ENCODE measurements around the gene CC2D2B. TPM values are rescaled to one million over a fixed set of nuclear protein-coding genes. Genes with fewer than 3 reads are reported as not detected.
A peak's percentile ranks its signal among the peaks of the same experiment; 100 is the strongest.
"Not testable (repeated sequence)": the region's sequence is repeated elsewhere in the genome, so short reads cannot be mapped to it uniquely, and the experiment has no call there.

CC2D2B gene
- total RNA-seq, 1 experiment from 2014 or later, result not detected

GRCh38 chr10:95877881-95878280 is 29.9 kb upstream of the CC2D2B start:
- Histone ChIP-seq H3K27ac (no peak overlapping the region), H3K4me1 (no peaks in the 10 kb centered on the region), H3K9me3 (replicated peaks) (no peaks in the 10 kb centered on the region), H3K36me3 (0 out of 2 replicates have a peak, but pooled peaks cover 3% of the 10 kb centered on the region), H3K27me3 (no peaks in the 10 kb centered on the region), H3K4me3 (no peak overlapping the region)
- no peak for DNase-seq

- Histone ChIP-seq H3K4me1 (no peaks in the 10 kb centered on the region), H3K27ac (no peak overlapping the region)
Observed at GRCh38 chr10:95880704-95881103, 27.1 kb upstream of the CC2D2B start.

GRCh38 chr10:95881316-95881715 is 26.5 kb upstream of the CC2D2B start:
- Histone ChIP-seq H3K27me3 (no peaks in the 10 kb centered on the region), H3K4me1 (no peaks in the 10 kb centered on the region), H3K9me3 (replicated peaks) (no peaks in the 10 kb centered on the region), H3K36me3 (0 out of 2 replicates have a peak, but pooled peaks cover 2% of the 10 kb centered on the region), H3K27ac (no peak overlapping the region), H3K4me3 (no peak overlapping the region)
- no peak for DNase-seq

More at GRCh38 chr10:95880704-95881103, 27.1 kb upstream of the CC2D2B start:
- no peaks in the 10 kb centered on the region for H3K9me3 ChIP-seq (replicated peaks)
- no peaks in the 10 kb centered on the region for H3K27me3 ChIP-seq
- H3K36me3 ChIP-seq, result 0 out of 2 replicates have a peak, but pooled peaks cover 3% of the 10 kb centered on the region
- DNase-seq, result no peak
- H3K4me3 ChIP-seq, result no peak overlapping the region

GRCh38 chr10:95889830-95890229 is 17.9 kb upstream of the CC2D2B start:
- DNase-seq, result no peak
- H3K4me1 ChIP-seq, result no peaks in the 10 kb centered on the region
- H3K4me3 ChIP-seq, result no peak overlapping the region
- no peaks in the 10 kb centered on the region for H3K9me3 ChIP-seq (replicated peaks)
- H3K27ac ChIP-seq, result no peak overlapping the region
- no peaks in the 10 kb centered on the region for H3K36me3 ChIP-seq
- H3K27me3 ChIP-seq, result no peaks in the 10 kb centered on the region

- Histone ChIP-seq H3K9me3 (replicated peaks) (no peaks in the 10 kb centered on the region), H3K27me3 (no peaks in the 10 kb centered on the region), H3K36me3 (no peaks in the 10 kb centered on the region), H3K4me1 (no peaks in the 10 kb centered on the region), H3K4me3 (no peak overlapping the region), H3K27ac (no peak overlapping the region)
- DNase-seq, result no peak
Observed at GRCh38 chr10:95896071-95896850, 11.5 kb upstream of the CC2D2B start.

GRCh38 chr10:95905897-95906580 is 1.7 kb upstream of the CC2D2B start:
- not testable (repeated sequence) for H3K27ac ChIP-seq; DNase-seq; H3K27me3 ChIP-seq; H3K4me3 ChIP-seq; H3K4me1 ChIP-seq; H3K9me3 ChIP-seq (replicated peaks); H3K36me3 ChIP-seq

GRCh38 chr10:95906677-95907455 is 909 bp upstream of the CC2D2B start:
- Histone ChIP-seq H3K4me1 (no peaks in the 10 kb centered on the region), H3K27ac (peak overlapping the region; percentile 57), H3K4me3 (peak overlapping the region; percentile 66), H3K27me3 (no peaks in the 10 kb centered on the region), H3K9me3 (replicated peaks) (no peaks in the 10 kb centered on the region), H3K36me3 (no peaks in the 10 kb centered on the region)
- DNase-seq, result peak; percentile 38 to 52

GRCh38 chr10:95908450-95908849 is 675 bp downstream of the CC2D2B start:
- H3K9me3 ChIP-seq (replicated peaks), result no peaks in the 10 kb centered on the region
- no peak overlapping the region for H3K27ac ChIP-seq
- H3K36me3 ChIP-seq, result no peaks in the 10 kb centered on the region
- H3K4me1 ChIP-seq, result no peaks in the 10 kb centered on the region
- DNase-seq, result no peak
- H3K27me3 ChIP-seq, result no peaks in the 10 kb centered on the region
- peak overlapping the region; percentile 66 for H3K4me3 ChIP-seq

GRCh38 chr10:95909561-95909960 is 1.8 kb downstream of the CC2D2B start:
- Histone ChIP-seq H3K9me3 (replicated peaks) (no peaks in the 10 kb centered on the region), H3K4me3 (no peak overlapping the region), H3K4me1 (no peaks in the 10 kb centered on the region), H3K27me3 (no peaks in the 10 kb centered on the region), H3K36me3 (no peaks in the 10 kb centered on the region), H3K27ac (no peak overlapping the region)
- no peak for DNase-seq

GRCh38 chr10:95916039-95916438 is 8.3 kb downstream of the CC2D2B start:
- not testable (repeated sequence) for H3K27ac ChIP-seq

GRCh38 chr10:95920798-95921426 is 13.1 kb downstream of the CC2D2B start:
- Histone ChIP-seq H3K27ac (no peak overlapping the region), H3K4me1 (no peaks in the 10 kb centered on the region), H3K4me3 (no peak overlapping the region), H3K9me3 (replicated peaks) (no peaks in the 10 kb centered on the region), H3K27me3 (no peaks in the 10 kb centered on the region), H3K36me3 (no peaks in the 10 kb centered on the region)
- DNase-seq, result no peak

More at GRCh38 chr10:95916039-95916438, 8.3 kb downstream of the CC2D2B start:
- not testable (repeated sequence) for H3K9me3 ChIP-seq (replicated peaks); H3K36me3 ChIP-seq; H3K4me1 ChIP-seq; H3K27me3 ChIP-seq; H3K4me3 ChIP-seq; DNase-seq

GRCh38 chr10:95925033-95925432 is 17.3 kb downstream of the CC2D2B start:
- DNase-seq, result no peak
- Histone ChIP-seq H3K9me3 (replicated peaks) (no peaks in the 10 kb centered on the region), H3K36me3 (no peaks in the 10 kb centered on the region), H3K27ac (no peak overlapping the region), H3K27me3 (no peaks in the 10 kb centered on the region), H3K4me3 (no peak overlapping the region), H3K4me1 (no peaks in the 10 kb centered on the region)

- H3K9me3 ChIP-seq (replicated peaks), result no peaks in the 10 kb centered on the region
- no peak for DNase-seq
Observed at GRCh38 chr10:95935429-95935828, 27.7 kb downstream of the CC2D2B start.

GRCh38 chr10:95941115-95941514 is 33.3 kb downstream of the CC2D2B start:
- no peak overlapping the region for H3K27ac ChIP-seq
- H3K4me1 ChIP-seq, result no peaks in the 10 kb centered on the region
- no peaks in the 10 kb centered on the region for H3K36me3 ChIP-seq
- no peak for DNase-seq
- H3K9me3 ChIP-seq (replicated peaks), result no peaks in the 10 kb centered on the region
- no peaks in the 10 kb centered on the region for H3K27me3 ChIP-seq
- no peak overlapping the region for H3K4me3 ChIP-seq

More at GRCh38 chr10:95935429-95935828, 27.7 kb downstream of the CC2D2B start:
- no peaks in the 10 kb centered on the region for H3K27me3 ChIP-seq
- H3K4me3 ChIP-seq, result no peak overlapping the region
- no peak overlapping the region for H3K27ac ChIP-seq
- H3K36me3 ChIP-seq, result no peaks in the 10 kb centered on the region
- no peaks in the 10 kb centered on the region for H3K4me1 ChIP-seq
